NCI-H128 (cell line): Measurements from ENCODE around the gene ANKRD9.
"Not testable (repeated sequence)": the region's sequence is repeated elsewhere in the genome, so short reads cannot be mapped to it uniquely, and the experiment has no call there.

Experiments used
- DNase-seq: peaks from one replicate; lab custom pipeline; 2025; ENCODE audit not compliant: unreplicated experiment; lab: John Stamatoyannopoulos, UW

ANKRD9 gene

DNA sequence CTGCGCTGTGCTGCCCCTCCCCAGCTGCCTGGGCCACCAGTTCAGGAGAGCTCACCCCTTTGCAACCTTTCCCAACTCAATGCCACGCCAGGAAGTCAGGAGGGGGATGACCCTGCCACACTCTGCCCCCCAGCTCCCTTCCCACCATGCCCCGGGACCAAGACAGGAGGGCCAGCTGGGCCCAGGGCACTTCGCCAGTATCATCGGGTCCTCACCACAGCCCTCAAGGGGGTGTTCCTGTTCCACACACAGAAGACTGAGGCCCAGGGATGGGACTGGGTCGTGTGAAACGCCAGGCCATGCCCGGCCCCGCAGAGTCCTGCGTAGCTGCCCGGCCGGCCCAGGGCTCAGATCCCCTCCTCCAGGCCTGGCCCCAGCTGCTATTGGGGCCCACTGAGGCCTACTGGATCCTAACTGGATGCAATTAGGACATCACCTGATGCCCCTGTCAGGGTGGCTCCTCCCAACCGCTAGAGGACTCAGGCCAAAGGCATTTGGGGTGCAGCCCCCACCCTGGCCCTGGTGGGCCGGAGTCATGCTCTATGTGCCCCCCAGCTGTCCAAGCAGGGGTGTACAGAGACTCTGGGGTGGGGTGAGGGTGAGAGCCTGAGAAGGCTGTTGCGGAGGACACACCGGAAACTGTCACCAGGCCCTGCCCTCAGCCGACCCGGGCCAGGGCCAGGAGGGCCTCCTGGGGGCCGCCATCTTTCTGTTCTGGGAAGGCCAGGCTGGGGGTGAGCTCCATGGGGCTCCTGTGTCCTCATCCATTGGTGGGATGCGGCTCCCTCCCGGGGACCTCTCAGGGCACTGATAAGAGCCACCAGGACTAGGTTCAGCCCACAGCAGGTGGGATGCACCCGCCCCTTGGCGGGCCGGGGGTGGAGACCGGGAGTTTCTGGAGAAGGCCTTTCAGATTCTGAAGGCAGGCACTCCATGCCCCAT lies 29.3 kb upstream of the ANKRD9 start:
- DNase-seq = no peak

DNA sequence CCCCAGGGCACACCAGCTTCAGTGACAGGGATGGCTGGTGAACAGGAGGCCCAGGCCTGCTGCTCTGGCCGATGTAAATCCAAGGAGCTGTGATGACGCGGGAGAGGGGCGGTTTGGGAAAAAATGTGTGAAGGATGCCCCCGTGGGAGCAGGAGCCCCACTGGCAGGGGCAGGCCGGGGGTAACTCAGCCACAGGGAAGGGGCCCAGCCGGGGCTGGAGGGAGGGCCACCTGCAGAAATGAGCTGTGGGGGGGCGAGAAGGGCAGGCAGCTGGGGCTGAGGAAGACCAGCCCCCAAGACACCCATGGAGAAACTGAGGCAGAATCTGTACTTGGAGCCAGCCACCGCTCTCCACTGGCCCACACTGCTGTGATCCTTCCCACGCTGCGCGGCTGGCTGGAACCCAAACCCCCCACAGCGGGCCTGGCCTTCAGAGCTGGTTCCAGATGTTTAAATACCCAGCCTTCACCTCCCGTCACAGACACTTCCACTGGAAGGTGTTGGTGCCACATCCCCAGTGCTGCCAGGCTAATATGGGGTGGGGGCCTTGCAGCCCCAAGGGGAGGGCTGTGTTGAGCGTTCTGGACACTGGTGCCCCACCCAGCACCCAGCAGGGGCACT lies 28.5 kb upstream of the ANKRD9 start:
- DNase-seq = no peak

GRCh38 chr14:102532204-102532658 lies 22.7 kb upstream of the ANKRD9 start:
- DNase-seq = no peak

DNA sequence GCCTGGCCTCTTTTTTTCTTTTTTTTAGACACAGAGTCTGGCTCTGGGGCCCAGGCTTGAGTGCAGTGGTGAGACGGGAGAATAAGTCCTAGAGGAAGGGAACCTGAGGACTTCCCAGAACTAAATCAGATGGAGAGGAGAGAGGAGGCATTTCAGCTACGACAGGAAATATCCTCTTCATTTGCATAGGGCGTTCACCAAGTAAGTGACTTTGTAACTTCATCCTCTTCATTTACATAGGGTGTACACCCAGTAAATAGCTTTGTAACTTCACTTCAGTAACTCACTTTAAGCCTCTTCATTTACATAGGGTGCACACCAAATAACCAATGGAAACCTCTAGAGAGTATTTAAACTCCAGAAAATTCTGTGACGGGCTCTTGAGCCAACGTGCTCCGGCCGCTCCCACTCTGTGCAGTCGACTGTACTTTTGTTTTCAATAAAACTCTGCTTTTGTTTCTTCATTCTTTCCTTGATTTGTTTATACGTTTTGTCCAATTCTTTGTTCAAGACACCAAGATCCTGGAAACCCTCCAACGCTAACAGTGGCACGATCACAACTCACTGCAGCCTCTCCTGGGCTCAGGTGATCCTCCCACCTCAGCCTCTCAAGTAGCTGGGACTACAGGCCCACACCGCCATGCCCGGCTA lies 21.4 kb upstream of the ANKRD9 start:
- no peak for DNase-seq

- DNase-seq = no peak
These were observed 19.0 kb upstream of the ANKRD9 start for GRCh38 chr14:102528431-102529170.

DNA sequence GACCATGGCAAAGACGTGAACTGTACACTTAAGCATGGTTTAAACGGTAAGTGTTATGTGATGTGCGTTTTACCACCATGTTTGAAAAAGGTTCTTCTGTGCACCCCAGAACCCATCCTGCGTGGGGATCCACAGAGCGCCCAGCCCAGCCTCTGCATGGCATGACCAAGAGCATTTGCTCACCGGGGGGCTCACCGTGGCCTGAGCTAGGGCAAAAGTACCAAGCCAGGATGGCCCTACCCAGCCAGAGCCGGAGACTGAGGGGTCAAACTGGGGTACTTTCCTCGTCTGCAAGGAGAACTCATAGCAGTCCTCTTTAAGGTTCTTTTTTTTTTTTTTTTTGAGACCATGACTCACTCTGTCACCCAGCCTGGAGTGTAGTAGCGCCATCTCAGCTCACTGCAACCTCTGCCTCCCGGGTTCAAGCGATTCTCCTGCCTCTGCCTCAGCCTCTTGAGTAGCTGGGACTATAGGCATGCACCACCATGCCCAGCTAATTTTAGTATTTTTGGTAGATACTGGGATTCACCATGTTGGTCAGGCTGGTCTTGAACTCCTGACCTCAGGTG lies 16.4 kb upstream of the ANKRD9 start:
- DNase-seq = no peak

GRCh38 chr14:102525219-102525928 lies 15.8 kb upstream of the ANKRD9 start:
- no peak for DNase-seq

DNA sequence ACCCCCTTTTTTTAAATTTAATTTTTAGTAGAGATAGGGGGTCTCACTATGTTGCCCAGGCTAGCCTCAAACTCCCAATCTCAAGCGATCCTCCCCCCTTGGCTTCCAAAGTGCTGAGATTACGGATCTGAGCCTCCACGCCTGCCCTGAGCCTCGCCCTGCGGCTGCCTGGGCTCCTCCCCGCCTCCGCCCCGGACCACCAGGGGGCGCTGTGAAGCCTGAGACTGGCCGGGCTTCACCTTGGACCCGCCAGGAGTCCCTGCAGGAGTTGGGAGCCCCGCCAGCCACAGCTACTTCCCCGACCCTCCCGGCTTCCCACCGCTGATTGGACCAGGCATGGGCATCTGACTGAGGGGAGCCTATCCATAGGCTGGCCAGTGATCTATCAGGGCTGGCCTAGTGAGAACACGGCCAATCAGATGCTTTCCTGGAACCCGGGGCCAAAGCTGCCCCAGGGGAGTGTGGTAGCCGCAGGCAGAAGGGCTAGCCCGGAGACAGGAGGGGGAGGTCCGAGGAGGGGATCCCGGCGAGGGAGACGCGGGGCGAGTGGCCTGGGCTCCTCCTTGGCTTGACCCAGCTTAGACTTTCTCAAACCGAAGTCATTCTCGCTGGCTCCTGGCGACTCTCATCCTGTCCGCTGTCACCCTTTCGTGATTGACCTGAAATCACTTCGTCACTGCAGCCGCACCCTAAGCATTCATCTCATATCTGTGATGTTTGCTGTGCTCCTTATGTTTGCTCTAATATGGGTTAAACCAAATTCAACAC lies 15.1 kb upstream of the ANKRD9 start:
- peak; percentile 97 for DNase-seq

- DNase-seq = no peak
These were observed 14.2 kb upstream of the ANKRD9 start for GRCh38 chr14:102523569-102524450.

DNA sequence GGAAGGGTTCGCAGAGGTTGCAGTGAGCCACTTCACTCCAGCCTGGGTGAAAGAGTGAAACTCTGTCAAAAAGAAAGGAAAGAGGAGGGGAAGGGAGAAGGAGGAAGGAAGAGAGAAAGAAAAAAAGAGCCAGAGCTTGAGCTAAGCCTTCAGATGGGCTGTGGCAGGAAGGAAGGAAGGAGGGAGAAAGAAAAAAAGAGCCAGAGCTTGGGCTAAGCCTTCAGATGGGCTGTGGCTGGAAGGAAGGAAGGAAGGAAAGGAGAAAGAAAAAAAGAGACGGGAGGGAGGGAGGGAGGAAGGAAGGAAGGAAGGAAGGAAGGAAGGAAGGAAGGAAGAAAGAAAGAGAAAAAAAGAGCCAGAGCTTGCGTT lies 13.6 kb upstream of the ANKRD9 start:
- DNase-seq = no peak

DNA sequence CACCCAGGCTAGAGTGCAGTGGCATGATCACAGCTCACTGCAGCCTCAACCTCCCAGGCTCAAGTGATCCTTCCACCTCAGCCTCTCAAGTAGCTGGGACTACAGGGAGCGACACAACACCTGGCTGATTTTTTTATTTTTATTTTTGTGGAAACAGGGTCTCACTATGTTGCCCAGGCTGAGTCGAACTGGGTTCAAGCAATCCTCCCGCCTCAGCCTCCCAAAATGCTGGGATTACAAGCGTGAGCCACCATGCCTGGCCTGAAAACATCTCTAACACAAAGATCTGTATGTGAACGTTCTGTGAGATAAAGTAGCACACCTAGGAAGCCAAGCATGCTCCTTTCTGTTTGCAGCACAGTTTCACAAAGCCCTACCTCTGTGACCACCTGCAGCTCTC lies 10.1 kb upstream of the ANKRD9 start:
- not testable (repeated sequence) for DNase-seq

- no peak for DNase-seq
These were observed 8.6 kb upstream of the ANKRD9 start for GRCh38 chr14:102518063-102518648.

DNA sequence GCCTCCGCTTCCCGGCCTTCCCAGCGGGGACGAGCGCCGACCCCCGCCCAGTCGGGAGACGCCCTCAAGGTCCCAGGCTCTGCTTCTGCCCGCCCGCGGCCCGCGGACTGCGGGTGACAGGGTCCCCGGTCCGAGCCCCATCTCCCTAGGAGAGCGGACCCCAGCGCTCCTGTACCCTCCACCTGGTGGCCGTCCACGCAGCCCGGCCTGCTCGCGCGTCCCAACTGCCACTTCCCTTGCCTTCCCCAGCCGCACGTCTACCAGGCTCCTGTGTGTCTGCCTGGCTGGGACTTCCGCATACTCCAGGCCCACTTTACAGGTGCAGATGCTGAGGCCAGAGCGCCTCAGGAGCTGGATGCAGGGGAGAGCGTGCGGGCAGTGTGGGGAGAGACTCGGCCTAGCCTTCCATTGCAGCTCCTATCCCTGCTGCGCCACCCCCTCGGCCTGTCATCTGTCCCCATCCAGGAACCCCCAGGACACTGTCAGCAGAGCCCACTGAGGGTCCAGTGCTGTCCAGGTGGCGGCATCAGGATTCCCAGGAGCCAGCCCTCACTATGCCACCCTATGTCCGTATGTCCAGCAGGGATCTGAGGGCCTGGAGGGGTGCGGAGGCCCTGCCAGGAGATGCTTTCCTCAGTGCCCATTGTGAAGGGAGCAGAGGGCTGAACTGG lies 8.0 kb upstream of the ANKRD9 start:
- no peak for DNase-seq

GRCh38 chr14:102516531-102517391 lies 7.2 kb upstream of the ANKRD9 start:
- no peak for DNase-seq

- DNase-seq = no peak
These were observed 5.6 kb upstream of the ANKRD9 start for GRCh38 chr14:102514987-102515733.
